B cell (primary cell): ENCODE measurements around the gene CLASP1. TPM values are rescaled to one million over a fixed set of nuclear protein-coding genes. Genes with fewer than 3 reads are reported as not detected.
"Not testable (repeated sequence)": the region's sequence is repeated elsewhere in the genome, so short reads cannot be mapped to it uniquely, and the experiment has no call there.

ENCODE experiments used
- ATAC-seq: fragments of 200-7000 bp; cut with Tn5 transposase; one replicate; pipeline ENCODE4 v1.10.0; 2021; ENCODE audit warnings: low read depth, mild to moderate bottlenecking, moderate number of reproducible peaks, moderate library complexity
- CTCF ChIA-PET: fragments of 350-600 bp; sonication (Branson Sonifier 250); formaldehyde crosslinking; loops from one replicate; lab custom pipeline; 2021; ENCODE audit warnings: antibody characterized with exemption, inconsistent platforms; lab: Charles Lee
- POLR2A ChIA-PET: fragments of 350-600 bp; sonication (Branson Sonifier 250); formaldehyde crosslinking; loops from one replicate; lab custom pipeline; 2021; ENCODE audit warnings: antibody characterized with exemption; lab: Charles Lee
- DNase-seq: peaks from one replicate; pipeline ENCODE4 v3.0.0; 2013
- H2AFZ ChIP-seq: 2 replicates; pipeline ENCODE4 v1.6.1; 2012; ENCODE audit warnings: mild to moderate bottlenecking, low read depth, low read length; ENCODE audit not compliant: insufficient read depth, poor library complexity, severe bottlenecking
- H3K27ac ChIP-seq, 2 donors: 1 replicate in 1 of 2; 2 replicates in 1 of 2; pipeline ENCODE4 v1.5.1; 2012 to 2013; ENCODE audit warnings: low read length in 2 of 2, mild to moderate bottlenecking in 2 of 2, moderate library complexity in 1 of 2
- H3K27me3 ChIP-seq, 4 experiments: fragments of 200-600 bp in 1 of 4; sonication (generic) in 1 of 4; replicated peaks in 1 of 4; 1 replicate in 2 of 4; 2 replicates in 2 of 4; pipeline versions ENCODE4 v1.6.1 to v1.7.0; 2013 to 2016; ENCODE audit warnings: low read length in 3 of 4, mild to moderate bottlenecking in 2 of 4, mixed read lengths in 1 of 4, moderate library complexity in 1 of 4; ENCODE audit not compliant: insufficient read depth in 4 of 4, control insufficient read depth in 3 of 4; ENCODE audit errors: control extremely low read depth in 1 of 4
- H3K36me3 ChIP-seq, 2 experiments: replicated peaks in 1 of 2; 1 replicate in 1 of 2; 2 replicates in 1 of 2; pipeline versions ENCODE4 v1.6.1 to v1.7.1; 2013; ENCODE audit warnings: low read length in 1 of 2; ENCODE audit not compliant: insufficient read depth in 2 of 2, control insufficient read depth in 1 of 2; ENCODE audit errors: control extremely low read depth in 1 of 2, extremely low read depth in 1 of 2
- H3K4me1 ChIP-seq, 2 donors: fragments of 200-600 bp in 1 of 2; sonication (generic) in 1 of 2; 1 replicate in 1 of 2; 2 replicates in 1 of 2; pipeline versions ENCODE4 v1.5.1 to v1.6.1; 2013 to 2017; ENCODE audit warnings: low read length in 2 of 2; ENCODE audit not compliant: control insufficient read depth in 2 of 2, insufficient read depth in 2 of 2
- H3K4me2 ChIP-seq: replicated peaks from 2 replicates; pipeline ENCODE3; 2012; ENCODE audit warnings: mild to moderate bottlenecking, low read depth, low read length; ENCODE audit not compliant: poor library complexity, severe bottlenecking
- H3K4me3 ChIP-seq, 5 experiments: fragments of 200-600 bp in 1 of 5; sonication (generic) in 1 of 5; 1 replicate in 3 of 5; 2 replicates in 2 of 5; pipeline versions ENCODE4 v1.5.1 to v1.7.0; 2011 to 2016; ENCODE audit warnings: low read length in 4 of 5, mild to moderate bottlenecking in 4 of 5, low read depth in 2 of 5, control low read depth in 1 of 5, moderate library complexity in 1 of 5; ENCODE audit not compliant: insufficient read depth in 1 of 5; ENCODE audit errors: control extremely low read depth in 1 of 5, extremely low read depth in 1 of 5
- H3K79me2 ChIP-seq: fragments of 200-600 bp; sonication (generic); one replicate; pipeline ENCODE4 v1.6.0; 2016; ENCODE audit warnings: low read length; ENCODE audit not compliant: control insufficient read depth, insufficient read depth
- H3K9ac ChIP-seq: fragments of 200-600 bp; sonication (generic); 2 replicates; pipeline ENCODE4 v1.6.1; 2017; ENCODE audit warnings: mild to moderate bottlenecking, low read length, moderate library complexity
- H3K9me3 ChIP-seq, 3 donors: one replicate each; pipeline versions ENCODE4 v1.6.1 to v1.7.1; 2013; ENCODE audit warnings: low read length in 2 of 3; ENCODE audit not compliant: control insufficient read depth in 2 of 3, insufficient read depth in 1 of 3; ENCODE audit errors: control extremely low read depth in 1 of 3
- H4K20me1 ChIP-seq: 2 replicates; pipeline ENCODE4 v1.6.0; 2012; ENCODE audit warnings: mild to moderate bottlenecking, low read length; ENCODE audit not compliant: insufficient read depth, control insufficient read depth, poor library complexity, severe bottlenecking
- H3K27ac Mint-ChIP-seq: one replicate; pipeline ENCODE4 v1.8.0; 2021; ENCODE audit warnings: mixed read lengths
- H3K27me3 Mint-ChIP-seq: one replicate; pipeline ENCODE4 v1.8.0; 2021; ENCODE audit warnings: mixed read lengths
- H3K4me1 Mint-ChIP-seq: one replicate; pipeline ENCODE4 v1.8.0; 2021; ENCODE audit warnings: mixed read lengths
- H3K4me3 Mint-ChIP-seq: one replicate; pipeline ENCODE4 v1.8.0; 2021; ENCODE audit warnings: mixed read lengths
- H3K9me3 Mint-ChIP-seq: one replicate; pipeline ENCODE4 v1.8.0; 2022; ENCODE audit warnings: mixed read lengths; ENCODE audit not compliant: insufficient read depth
- EZH2 ChIP-seq: IDR thresholded peaks from 2 replicates; pipeline ENCODE4 v1.6.1; 2012; ENCODE audit warnings: borderline replicate concordance, low read depth, mild to moderate bottlenecking, moderate library complexity, low read length; ENCODE audit not compliant: insufficient read depth, poor library complexity, severe bottlenecking
- WGBS: methylation state at CpG from one replicate; pipeline ENCODE4 v1.1.5; 2013; ENCODE audit warnings: missing lambda C conversion rate; ENCODE audit not compliant: insufficient coverage; 5-methylcytosine and 5-hydroxymethylcytosine counted together
- intact Hi-C: fragments of 100-400 bp; cut with micrococcal nuclease; formaldehyde crosslinking; loops from one replicate; pipeline ENCODE4 v1.10.0; 2022
- polyA plus RNA-seq: library from polyadenylated mRNA; depleted of rRNA; stranded (reverse); fragments of >200 nt; gene quantifications from 2 replicates; pipeline ENCODE4 v1.2.3, GENCODE V29; 2012
- total RNA-seq, 2 donors: library from RNA; stranded (reverse); fragments of 120-200 nt in 1 of 2; gene quantifications; 1 replicate in 1 of 2; 2 replicates in 1 of 2; pipeline versions ENCODE4 v1.2.3 to v1.2.4, GENCODE V29; 2013 to 2022
- TF ChIP-seq, protein P1 (sequence below): fragments of 200-600 bp; IDR thresholded peaks from one replicate; pipeline ENCODE4 v1.8.0; 2022; ENCODE audit warnings: antibody characterized with exemption, mild to moderate bottlenecking

The CLASP1 gene
- total and polyA plus RNA-seq, 2 donors (not counting 1 experiment from before 2014, with no cell fraction given) = 8.7 to 88.0 TPM

DNA sequence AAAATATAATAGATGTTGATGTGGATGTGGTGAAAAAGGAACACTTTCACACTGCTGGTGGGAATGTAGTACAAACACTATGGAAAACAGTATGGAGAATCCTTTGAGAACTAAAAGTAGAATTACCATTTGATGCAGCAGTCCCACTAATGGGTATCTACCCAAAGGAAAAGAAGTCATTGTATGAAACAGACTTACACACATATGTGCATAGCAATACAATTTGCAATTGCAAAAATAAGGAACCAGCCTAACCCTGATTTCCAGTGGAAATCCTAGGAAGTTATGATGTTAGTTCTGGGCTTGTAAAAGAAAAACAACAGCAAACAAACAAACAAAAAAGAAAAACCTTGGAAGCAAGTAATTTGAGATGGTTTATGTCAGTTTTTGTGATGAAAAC lies 28.6 kb upstream of the CLASP1 start:
- H3K9me3 ChIP-seq = peaks cover 6 to 27% (median 19%) of the 10 kb centered on the region in 3 donors
- no peak for ATAC-seq
- no peaks in the 10 kb centered on the region for H3K27me3 ChIP-seq
- H2AFZ ChIP-seq = no peak overlapping the region
- no peaks in the 10 kb centered on the region for H3K36me3 ChIP-seq
- Mint-ChIP-seq H3K4me1 (peaks cover 2% of the 10 kb centered on the region), H3K4me3 (no peak overlapping the region), H3K27ac (no peak overlapping the region), H3K27me3 (no peaks in the 10 kb centered on the region), H3K9me3 (peaks cover 31% of the 10 kb centered on the region)
- no peaks in the 10 kb centered on the region for H4K20me1 ChIP-seq
- intact Hi-C loops = no loop called here
- H3K4me2 ChIP-seq = no peak overlapping the region
- CTCF ChIA-PET = no interaction called here
- H3K79me2 ChIP-seq = no peaks in the 10 kb centered on the region
- H3K4me1 ChIP-seq = no peaks in the 10 kb centered on the region
- H3K4me3 ChIP-seq = no peak overlapping the region
- no peak overlapping the region for H3K27ac ChIP-seq
- DNase-seq = no peak
- no peak overlapping the region for H3K9ac ChIP-seq
- POLR2A ChIA-PET = no interaction called here
- TF ChIP-seq EZH2 = no peak
- TF ChIP-seq, protein P1, sequence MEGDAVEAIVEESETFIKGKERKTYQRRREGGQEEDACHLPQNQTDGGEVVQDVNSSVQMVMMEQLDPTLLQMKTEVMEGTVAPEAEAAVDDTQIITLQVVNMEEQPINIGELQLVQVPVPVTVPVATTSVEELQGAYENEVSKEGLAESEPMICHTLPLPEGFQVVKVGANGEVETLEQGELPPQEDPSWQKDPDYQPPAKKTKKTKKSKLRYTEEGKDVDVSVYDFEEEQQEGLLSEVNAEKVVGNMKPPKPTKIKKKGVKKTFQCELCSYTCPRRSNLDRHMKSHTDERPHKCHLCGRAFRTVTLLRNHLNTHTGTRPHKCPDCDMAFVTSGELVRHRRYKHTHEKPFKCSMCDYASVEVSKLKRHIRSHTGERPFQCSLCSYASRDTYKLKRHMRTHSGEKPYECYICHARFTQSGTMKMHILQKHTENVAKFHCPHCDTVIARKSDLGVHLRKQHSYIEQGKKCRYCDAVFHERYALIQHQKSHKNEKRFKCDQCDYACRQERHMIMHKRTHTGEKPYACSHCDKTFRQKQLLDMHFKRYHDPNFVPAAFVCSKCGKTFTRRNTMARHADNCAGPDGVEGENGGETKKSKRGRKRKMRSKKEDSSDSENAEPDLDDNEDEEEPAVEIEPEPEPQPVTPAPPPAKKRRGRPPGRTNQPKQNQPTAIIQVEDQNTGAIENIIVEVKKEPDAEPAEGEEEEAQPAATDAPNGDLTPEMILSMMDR = no peak

DNA sequence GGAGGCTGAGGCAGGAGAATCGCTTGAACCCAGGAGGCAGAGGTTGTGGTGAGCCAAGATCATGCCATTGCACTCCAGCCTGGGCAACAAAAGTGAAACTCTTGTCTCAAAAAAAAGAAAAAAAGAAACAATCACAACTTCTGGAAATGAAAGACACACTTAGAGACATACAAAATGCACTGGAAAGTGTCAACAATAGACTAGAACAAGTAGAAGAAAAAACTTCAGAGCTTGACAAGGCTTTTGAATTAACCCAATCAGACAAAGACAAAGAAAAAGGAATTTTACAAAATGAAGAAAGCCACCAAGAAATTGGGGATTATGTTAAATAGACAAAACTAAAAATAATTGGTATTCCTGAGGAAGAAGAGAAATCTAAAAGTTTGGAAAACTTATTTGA lies 22.4 kb upstream of the CLASP1 start:
- H3K4me3 ChIP-seq, H3K27me3 ChIP-seq, CTCF ChIA-PET, H3K9ac ChIP-seq, H3K27me3 Mint-ChIP-seq, ATAC-seq, POLR2A ChIA-PET, DNase-seq, H3K4me1 Mint-ChIP-seq, H3K27ac Mint-ChIP-seq, H3K27ac ChIP-seq, H3K4me1 ChIP-seq, H3K4me3 Mint-ChIP-seq, H4K20me1 ChIP-seq, intact Hi-C loops, H3K79me2 ChIP-seq, H2AFZ ChIP-seq, H3K4me2 ChIP-seq, H3K36me3 ChIP-seq: not testable (repeated sequence)
- H3K9me3 ChIP-seq = peaks cover 11 to 32% (median 12%) of the 10 kb centered on the region in 3 donors
- WGBS = no CpG with 5 or more reads among the region's 1 CpG
- H3K9me3 Mint-ChIP-seq = peaks cover 21% of the 10 kb centered on the region
